ENCODE data around the gene THRB.
"Not testable (repeated sequence)": the region's sequence is repeated elsewhere in the genome, so short reads cannot be mapped to it uniquely, and the experiment has no call there.

The THRB gene

DNA sequence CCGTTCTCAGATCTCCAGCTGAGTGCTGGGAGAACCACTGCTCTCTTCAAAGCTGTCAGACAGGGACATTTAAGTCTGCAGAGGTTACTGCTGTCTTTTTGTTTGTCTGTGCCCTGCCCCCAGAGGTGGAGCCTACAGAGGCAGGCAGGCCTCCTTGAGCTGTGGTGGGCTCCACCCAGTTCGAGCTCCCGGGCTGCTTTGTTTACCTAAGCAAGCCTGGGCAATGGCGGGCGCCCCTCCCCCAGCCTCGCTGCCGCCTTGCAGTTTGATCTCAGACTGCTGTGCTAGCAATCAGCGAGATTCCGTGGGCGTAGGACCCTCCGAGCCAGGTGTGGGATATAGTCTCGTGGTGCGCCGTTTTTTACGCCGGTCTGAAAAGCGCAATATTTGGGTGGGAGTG, 399.8 kb downstream of the THRB start:
- not testable (repeated sequence) for DNase-seq (ENCODE audit: low read depth)

DNA sequence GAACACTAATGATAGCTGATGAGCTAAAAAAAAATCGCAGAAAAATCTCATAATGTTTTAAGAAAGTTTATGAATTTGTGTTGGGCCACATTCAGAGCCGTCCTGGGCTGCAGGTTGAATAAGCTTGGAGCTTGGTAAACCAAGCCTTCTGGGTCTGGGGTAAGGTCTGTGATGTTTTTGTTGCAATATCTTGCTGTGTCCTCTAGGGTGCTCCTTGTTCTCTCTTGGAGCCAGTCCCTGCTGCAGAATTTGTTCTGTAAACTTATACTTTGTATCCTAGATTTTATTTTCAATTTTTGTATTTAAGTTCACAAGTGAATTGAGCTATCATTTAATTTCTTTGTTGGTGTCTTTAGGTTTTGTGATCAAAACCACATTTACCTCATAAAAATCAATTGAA, 405.9 kb downstream of the THRB start:
- peak; percentile 8 for DNase-seq (ENCODE audit: low read depth)

DNA sequence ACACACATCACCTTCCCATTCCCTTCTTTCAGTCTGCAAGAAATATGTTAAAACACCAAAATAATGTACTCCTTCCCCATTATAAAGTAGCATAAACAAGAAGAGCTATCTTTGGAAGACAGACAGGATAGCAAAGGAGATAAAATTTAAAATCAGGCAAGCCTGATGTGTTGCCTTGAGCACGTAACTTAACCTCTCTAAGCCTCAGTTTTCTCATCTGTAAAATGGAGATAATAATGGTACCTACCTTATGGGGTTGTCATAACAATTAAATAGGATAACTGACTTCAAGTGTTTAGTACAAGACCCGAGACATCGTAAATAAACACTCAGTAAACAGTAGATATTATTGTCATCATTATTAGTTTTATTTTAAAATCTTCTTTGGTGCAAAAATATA, 407.2 kb downstream of the THRB start:
- no peak for DNase-seq (ENCODE audit: low read depth)

GRCh38 chr3:24086617-24087404, 407.8 kb downstream of the THRB start:
- DNase-seq (ENCODE audit: low read depth) = no peak

- no peak for DNase-seq (ENCODE audit: low read depth)
Observed at GRCh38 chr3:24086206-24086605, 408.4 kb downstream of the THRB start.

- DNase-seq (ENCODE audit: low read depth) = no peak
Observed at GRCh38 chr3:24072193-24072592, 422.5 kb downstream of the THRB start.

DNA sequence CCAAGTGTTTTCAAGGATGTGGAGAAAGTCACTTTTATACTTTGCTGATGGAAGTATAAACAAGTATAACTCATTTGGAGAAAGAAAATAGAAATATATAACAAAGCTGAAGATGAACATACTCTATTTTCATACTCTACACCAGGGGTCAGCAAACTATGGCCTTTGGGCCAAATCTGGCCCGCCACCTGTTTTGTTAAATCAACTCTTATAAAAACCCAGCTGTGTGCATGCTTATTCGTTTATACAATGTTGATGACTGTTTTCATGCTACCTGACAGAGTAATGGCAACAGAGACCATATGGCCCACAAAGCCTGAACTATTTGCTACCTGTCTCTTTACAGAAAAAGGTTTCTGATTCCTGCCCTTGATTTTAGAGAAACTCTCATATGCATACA, 425.6 kb downstream of the THRB start:
- no peak for DNase-seq (ENCODE audit: low read depth)

DNA sequence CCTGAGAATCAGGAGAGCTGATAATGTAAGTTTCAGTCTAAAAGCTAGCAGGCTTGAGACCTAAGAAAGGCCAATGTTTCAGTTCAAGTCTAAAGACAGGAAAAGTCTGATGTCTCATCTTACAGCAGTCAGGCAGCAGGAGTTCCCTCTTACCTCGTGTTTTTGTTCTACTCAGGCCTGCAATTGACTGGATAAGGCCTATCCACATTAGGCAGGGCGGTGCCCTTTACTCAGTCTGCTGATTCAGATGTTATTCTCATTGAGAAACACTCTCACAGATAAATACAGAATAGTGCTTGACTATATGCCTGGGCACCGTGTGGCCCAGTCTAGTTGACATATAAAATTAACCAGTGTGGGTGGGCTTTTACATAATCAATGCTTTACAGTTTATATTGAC, 427.2 kb downstream of the THRB start:
- DNase-seq (ENCODE audit: low read depth) = no peak
